ENCODE measurements around the gene SMAD5.

The SMAD5 gene

GRCh38 chr5:136197462-136198142 is 65.0 kb downstream of the SMAD5 start:
- DNase-seq (ENCODE audit: low spot score): no peak

- no peak for DNase-seq (ENCODE audit: low spot score)
These were observed 65.8 kb downstream of the SMAD5 start for GRCh38 chr5:136198453-136198852.

- no peak for DNase-seq (ENCODE audit: low spot score)
These were observed 66.8 kb downstream of the SMAD5 start for GRCh38 chr5:136199408-136199807.

- DNase-seq (ENCODE audit: low spot score): no peak
These were observed 67.5 kb downstream of the SMAD5 start for GRCh38 chr5:136200130-136200529.

GRCh38 chr5:136200761-136201160 is 68.1 kb downstream of the SMAD5 start:
- DNase-seq (ENCODE audit: low spot score): no peak

GRCh38 chr5:136201870-136202269 is 69.2 kb downstream of the SMAD5 start:
- no peak for DNase-seq (ENCODE audit: low spot score)

GRCh38 chr5:136202469-136203205 is 70.0 kb downstream of the SMAD5 start:
- DNase-seq (ENCODE audit: low spot score): no peak

GRCh38 chr5:136203303-136203922 is 70.8 kb downstream of the SMAD5 start:
- DNase-seq (ENCODE audit: low spot score): no peak

GRCh38 chr5:136205061-136205702 is 72.5 kb downstream of the SMAD5 start:
- DNase-seq (ENCODE audit: low spot score): no peak

- no peak for DNase-seq (ENCODE audit: low spot score)
These were observed 73.3 kb downstream of the SMAD5 start for GRCh38 chr5:136205941-136206340.

- DNase-seq (ENCODE audit: low spot score): no peak
These were observed 73.7 kb downstream of the SMAD5 start for GRCh38 chr5:136206361-136206760.

- no peak for DNase-seq (ENCODE audit: low spot score)
These were observed 75.0 kb downstream of the SMAD5 start for GRCh38 chr5:136207631-136208030.

GRCh38 chr5:136208916-136209315 is 76.3 kb downstream of the SMAD5 start:
- no peak for DNase-seq (ENCODE audit: low spot score)

- DNase-seq (ENCODE audit: low spot score): no peak
These were observed 76.8 kb downstream of the SMAD5 start for GRCh38 chr5:136209346-136209910.

- DNase-seq (ENCODE audit: low spot score): no peak
These were observed 77.6 kb downstream of the SMAD5 start for GRCh38 chr5:136210259-136210658.

- no peak for DNase-seq (ENCODE audit: low spot score)
These were observed 78.8 kb downstream of the SMAD5 start for GRCh38 chr5:136211282-136212040.

GRCh38 chr5:136212252-136212721 is 79.6 kb downstream of the SMAD5 start:
- DNase-seq (ENCODE audit: low spot score): peak; percentile 81

GRCh38 chr5:136213919-136214493 is 81.4 kb downstream of the SMAD5 start:
- peak; percentile 15 for DNase-seq (ENCODE audit: low spot score)

- DNase-seq (ENCODE audit: low spot score): no peak
These were observed 83.2 kb downstream of the SMAD5 start for GRCh38 chr5:136215812-136216211.

- no peak for DNase-seq (ENCODE audit: low spot score)
These were observed 83.6 kb downstream of the SMAD5 start for GRCh38 chr5:136216230-136216629.

- DNase-seq (ENCODE audit: low spot score): no peak
These were observed 88.7 kb downstream of the SMAD5 start for GRCh38 chr5:136221340-136221739.

All from GM03348 (cell line).